Left lung (tissue), 10 donors: ENCODE data around the gene SELENBP1. TPM values are rescaled to one million over a fixed set of nuclear protein-coding genes. Genes with fewer than 3 reads are reported as not detected.

Experiments
- ATAC-seq: fragments of 200-7000 bp; cut with Tn5 transposase; one replicate; pipeline ENCODE4 v1.9.1; 2020; ENCODE audit warnings: moderate library complexity
- DNase-seq, 4 donors: peaks; one replicate each; pipeline ENCODE4 v3.0.0-alpha.2; 2013 to 2020
- H3K27ac ChIP-seq, 2 donors: fragments of 200-600 bp; sonication (generic) in 1 of 2; one replicate each; pipeline versions ENCODE4 v1.5.0 to v1.8.0; 2020 to 2021
- H3K27me3 ChIP-seq, 2 donors: fragments of 200-600 bp; sonication (generic) in 1 of 2; one replicate each; pipeline versions ENCODE4 v1.5.0 to v1.8.0; 2020 to 2021
- H3K36me3 ChIP-seq, 2 donors: fragments of 200-600 bp; sonication (generic) in 1 of 2; one replicate each; pipeline versions ENCODE4 v1.5.0 to v1.8.0; 2020 to 2021
- H3K4me1 ChIP-seq, 2 donors: fragments of 200-600 bp; one replicate each; pipeline ENCODE4 v1.8.0; 2021
- H3K4me3 ChIP-seq, 2 donors: fragments of 200-600 bp; sonication (generic) in 1 of 2; one replicate each; pipeline versions ENCODE4 v1.5.0 to v1.8.0; 2020 to 2021; ENCODE audit warnings: mild to moderate bottlenecking in 1 of 2
- H3K9me3 ChIP-seq, 2 donors: fragments of 200-600 bp; sonication (generic) in 1 of 2; one replicate each; pipeline versions ENCODE4 v1.5.0 to v1.8.0; 2020 to 2021
- CTCF ChIP-seq, 2 donors: fragments of 200-600 bp; sonication (generic) in 1 of 2; IDR thresholded peaks; one replicate each; pipeline versions ENCODE4 v1.5.0 to v1.8.0; 2021; ENCODE audit warnings: antibody characterized with exemption in 2 of 2
- intact Hi-C, 2 donors: fragments of 100-400 bp; cut with DNase I; formaldehyde crosslinking; loops; one replicate each; pipeline versions ENCODE4 v1.11.2 to v1.14.2; 2022
- polyA plus RNA-seq, 6 donors: library from polyadenylated mRNA; unstranded; fragments of 120-200 nt; gene quantifications; one replicate each; pipeline ENCODE4 v1.2.1, GENCODE V29; 2013; ENCODE audit not compliant: insufficient read length in 6 of 6
- total RNA-seq, 2 donors: library from RNA; stranded (reverse); fragmentation: NEBNext Ultra II Directional; extraction: Animal tissue kit (Norgen Biotek cat#: 25700); gene quantifications; one replicate each; pipeline ENCODE4 v1.2.1, GENCODE V29; 2021
- donor health status: DM: no; HTN: yes; CAD: no.
- donor health status: DM: no; HTN: no; CAD: no.

Gene SELENBP1
- total and polyA plus RNA-seq, 8 donors: 104 to 258 (median 143) TPM

DNA sequence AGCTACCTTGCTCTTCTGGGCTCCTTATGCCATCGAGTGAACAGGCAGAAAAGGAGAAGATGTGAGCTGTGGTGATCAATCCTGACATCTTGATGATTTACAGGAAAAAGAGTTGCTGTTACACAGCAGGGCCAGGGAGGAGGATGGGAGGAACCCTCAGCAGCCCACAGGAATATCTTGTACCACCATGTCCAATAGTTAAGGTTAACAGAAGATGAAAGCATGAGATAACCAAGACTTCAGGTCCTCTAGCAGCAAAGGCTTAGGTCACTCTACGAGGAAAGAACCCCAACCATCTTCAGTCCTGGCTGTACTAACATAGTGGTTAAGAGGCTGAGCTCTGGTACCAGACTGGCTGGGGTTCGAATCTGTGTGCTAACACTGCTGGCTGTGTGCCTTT, 12.1 kb upstream of the SELENBP1 start:
- no peak for ATAC-seq
- Histone ChIP-seq H3K27ac (no peak overlapping the region), H3K27me3 (no peaks in the 10 kb centered on the region), H3K9me3 (no peaks in the 10 kb centered on the region), H3K4me1 (no peaks in the 10 kb centered on the region), H3K36me3 (no peaks in the 10 kb centered on the region), H3K4me3 (no peak overlapping the region)
- DNase-seq: no peak
- TF ChIP-seq CTCF (IDR thresholded peaks at IDR 0.05): no peak
- intact Hi-C loops: no loop called here

- H3K4me3 ChIP-seq: no peak overlapping the region
- H3K4me1 ChIP-seq: peaks cover 0 to 4% of the 10 kb centered on the region in 2 donors
- DNase-seq: no peak
- intact Hi-C loops: no loop called here
- H3K9me3 ChIP-seq: no peaks in the 10 kb centered on the region
- peak; percentile 7 for ATAC-seq
- no peak for TF ChIP-seq CTCF (IDR thresholded peaks at IDR 0.05)
- H3K36me3 ChIP-seq: no peaks in the 10 kb centered on the region
- H3K27me3 ChIP-seq: no peaks in the 10 kb centered on the region
- no peak overlapping the region for H3K27ac ChIP-seq
Measured at GRCh38 chr1:151377150-151377884, 4.8 kb upstream of the SELENBP1 start.

DNA sequence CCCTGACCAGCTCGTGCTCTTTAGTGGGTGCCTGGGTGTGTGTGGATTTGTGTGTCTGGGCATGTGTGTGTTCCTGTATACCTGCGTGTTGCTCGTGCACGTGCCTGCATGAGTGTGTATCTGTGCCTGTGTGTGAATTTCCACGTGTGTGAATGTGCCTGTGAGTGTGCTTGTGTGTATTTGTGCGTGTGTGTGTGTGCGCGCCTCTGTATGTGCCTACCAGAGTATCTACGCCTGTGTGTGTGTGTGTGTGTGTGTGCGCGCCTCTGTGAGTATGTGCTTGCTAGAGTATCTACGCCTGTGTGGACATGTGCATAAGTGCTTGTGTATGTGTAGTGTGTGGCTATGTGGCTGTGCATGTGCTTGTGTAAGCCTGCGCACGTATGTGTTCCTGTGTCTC, 691 bp upstream of the SELENBP1 start:
- Histone ChIP-seq H3K36me3 (no peaks in the 10 kb centered on the region), H3K4me1 (peaks cover 18 to 41% of the 10 kb centered on the region in 2 donors), H3K27ac (no peak overlapping the region), H3K27me3 (no peaks in the 10 kb centered on the region), H3K9me3 (no peaks in the 10 kb centered on the region), H3K4me3 (no peak overlapping the region)
- intact Hi-C loops: no loop called here
- ATAC-seq (no peak), DNase-seq (peak in 1 of 4 donors; percentile 10)
- TF ChIP-seq CTCF (IDR thresholded peaks at IDR 0.05): no peak

DNA sequence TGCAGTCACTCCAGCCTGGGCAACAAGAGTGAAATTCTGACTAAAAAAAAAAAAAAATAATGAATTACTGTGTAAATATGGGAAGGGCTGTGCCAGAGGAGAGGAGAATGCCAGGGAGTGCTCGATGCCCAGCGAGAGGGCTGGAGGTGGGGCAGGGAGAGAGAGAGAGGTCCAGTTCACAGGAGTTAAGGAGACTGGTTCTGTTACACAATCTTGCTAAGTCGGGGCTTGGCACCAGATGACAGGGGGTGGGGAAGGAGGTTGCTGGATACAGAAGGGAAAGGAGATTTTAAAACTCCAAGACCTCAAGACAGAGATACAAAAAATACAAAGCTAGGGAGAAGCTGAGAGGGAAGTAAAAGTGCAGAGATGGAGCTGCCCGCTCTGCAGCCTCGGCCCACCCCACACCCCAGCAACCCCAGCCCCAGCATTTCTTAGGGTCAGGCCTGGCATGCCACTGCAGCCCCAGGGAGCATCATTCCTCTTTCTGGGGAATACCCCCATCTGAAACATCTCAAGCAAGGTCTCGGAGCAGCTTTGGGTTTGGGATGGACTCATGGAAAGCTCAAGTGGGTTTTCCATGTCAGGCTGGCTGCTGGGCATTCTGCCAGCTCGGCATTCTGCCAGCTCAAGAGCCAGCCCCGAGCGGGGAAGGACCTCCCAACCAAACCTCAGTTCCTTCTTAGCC, 991 bp downstream of the SELENBP1 start:
- Histone ChIP-seq H3K4me1 (peaks cover 22 to 41% of the 10 kb centered on the region in 2 donors), H3K9me3 (no peaks in the 10 kb centered on the region), H3K27ac (peak overlapping the region; percentile 70 to 85), H3K36me3 (peaks cover 0 to 6% of the 10 kb centered on the region in 2 donors), H3K27me3 (no peaks in the 10 kb centered on the region), H3K4me3 (peak overlapping the region; percentile 48 to 52)
- peak; percentile 73 to 85 (median 84) for DNase-seq
- TF ChIP-seq CTCF (IDR thresholded peaks at IDR 0.05): no peak
- peak; percentile 85 for ATAC-seq
- intact Hi-C loops: no loop called here

DNA sequence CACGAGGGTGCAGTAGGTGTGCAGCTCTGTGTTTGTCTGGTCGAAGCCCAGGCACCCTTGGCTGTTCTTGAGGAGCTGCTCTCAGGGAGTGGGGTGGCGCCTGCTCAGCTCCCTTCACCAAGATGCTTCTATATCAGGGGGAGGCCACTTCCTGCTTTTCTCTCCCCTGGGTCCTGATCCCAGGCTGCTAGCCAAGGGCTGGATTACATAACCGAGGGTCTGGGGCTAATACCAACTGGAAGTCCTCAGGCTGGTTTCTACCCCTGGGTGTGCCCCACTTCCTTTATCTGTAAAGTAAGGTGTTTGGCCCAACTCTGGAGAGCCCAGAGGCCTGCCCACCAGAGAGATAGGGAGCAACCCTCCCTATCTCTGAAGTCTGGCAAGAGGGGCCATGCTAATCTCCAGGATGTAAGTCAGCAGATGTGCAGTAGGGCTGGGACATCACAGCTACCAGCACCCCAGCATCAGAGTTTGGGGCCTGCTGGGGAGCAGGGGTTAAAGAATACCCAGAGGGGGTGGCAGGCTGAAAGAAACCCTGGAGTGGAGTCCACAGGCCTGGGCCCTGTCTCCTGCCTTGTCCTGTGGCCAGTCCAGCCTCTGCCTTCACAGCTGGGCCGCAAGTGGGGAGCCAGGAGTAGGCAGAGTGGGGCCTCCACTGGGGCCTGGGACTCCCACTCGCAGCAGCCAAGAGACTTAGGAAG, 2.1 kb downstream of the SELENBP1 start:
- Histone ChIP-seq H3K36me3 (peaks cover 0 to 17% of the 10 kb centered on the region in 2 donors), H3K27ac (peak overlapping the region; percentile 16 to 70), H3K9me3 (no peaks in the 10 kb centered on the region), H3K27me3 (no peaks in the 10 kb centered on the region), H3K4me3 (no peak overlapping the region), H3K4me1 (peaks cover 22 to 41% of the 10 kb centered on the region in 2 donors)
- ATAC-seq (peak; percentile 33), DNase-seq (peak in 2 of 4 donors; percentile 25 to 52)
- intact Hi-C loops: no loop called here
- no peak for TF ChIP-seq CTCF (IDR thresholded peaks at IDR 0.05)
